HUES48 (cell line): Measurements from ENCODE around the gene CELSR3.

Experiments
- H3K27ac ChIP-seq: one replicate; pipeline ENCODE4 v1.7.0; 2013; ENCODE audit warnings: low read depth, low read length, inconsistent platforms
- H3K27me3 ChIP-seq: 2 replicates; pipeline ENCODE4 v1.6.1; 2013; ENCODE audit warnings: mild to moderate bottlenecking, low read length; ENCODE audit not compliant: control insufficient read depth, insufficient read depth
- H3K36me3 ChIP-seq: 2 replicates; pipeline ENCODE4 v1.6.1; 2013; ENCODE audit warnings: low read length; ENCODE audit not compliant: control insufficient read depth, insufficient read depth
- H3K4me1 ChIP-seq: 2 replicates; pipeline ENCODE4 v1.6.1; 2013; ENCODE audit warnings: mild to moderate bottlenecking, low read length; ENCODE audit not compliant: control insufficient read depth, insufficient read depth
- H3K4me3 ChIP-seq: 2 replicates; pipeline ENCODE4 v1.5.1; 2013; ENCODE audit warnings: mild to moderate bottlenecking, low read depth, low read length
- H3K9ac ChIP-seq: 2 replicates; pipeline ENCODE4 v1.6.1; 2013; ENCODE audit warnings: mild to moderate bottlenecking, low read depth, low read length, moderate library complexity
- H3K9me3 ChIP-seq: 2 replicates; pipeline ENCODE4 v1.6.1; 2013; ENCODE audit warnings: low read length; ENCODE audit not compliant: control insufficient read depth, insufficient read depth

The CELSR3 gene

GRCh38 chr3:48591436-48591835 is 71.2 kb downstream of the CELSR3 start:
- H3K9me3 ChIP-seq: no peaks in the 10 kb centered on the region
- no peak overlapping the region for H3K9ac ChIP-seq
- no peak overlapping the region for H3K4me3 ChIP-seq
- H3K27ac ChIP-seq: no peak overlapping the region
- no peaks in the 10 kb centered on the region for H3K36me3 ChIP-seq
- peaks cover 8% of the 10 kb centered on the region; the same call in 1 of the 2 replicates for H3K27me3 ChIP-seq
- peaks cover 16% of the 10 kb centered on the region for H3K4me1 ChIP-seq

- Histone ChIP-seq H3K9me3 (no peaks in the 10 kb centered on the region), H3K9ac (no peak overlapping the region), H3K4me1 (no peaks in the 10 kb centered on the region), H3K27me3 (no peaks in the 10 kb centered on the region), H3K36me3 (no peaks in the 10 kb centered on the region), H3K4me3 (no peak overlapping the region), H3K27ac (no peak overlapping the region)
Measured at GRCh38 chr3:48588230-48588629, 74.5 kb downstream of the CELSR3 start.

- Histone ChIP-seq H3K27me3 (no peaks in the 10 kb centered on the region), H3K4me1 (no peaks in the 10 kb centered on the region), H3K27ac (no peak overlapping the region), H3K4me3 (no peak overlapping the region), H3K9ac (no peak overlapping the region), H3K9me3 (no peaks in the 10 kb centered on the region), H3K36me3 (no peaks in the 10 kb centered on the region; the same call in 1 of the 2 replicates)
Measured at GRCh38 chr3:48587686-48588085, 75.0 kb downstream of the CELSR3 start.
